DND-41 (cell line): ENCODE data around the gene KATNAL2.

Source experiments
- CTCF ChIP-seq: IDR thresholded peaks from 2 replicates; pipeline ENCODE4 v1.5.1; 2012; ENCODE audit warnings: borderline replicate concordance, low read length, moderate library complexity, mild to moderate bottlenecking; ENCODE audit not compliant: poor library complexity, severe bottlenecking; ENCODE audit errors: extremely low read depth
- EZH2 ChIP-seq: IDR thresholded peaks from 3 replicates; pipeline ENCODE4 v1.6.1; 2012; ENCODE audit warnings: borderline replicate concordance, low read depth, mild to moderate bottlenecking, moderate library complexity, low read length, inconsistent platforms; ENCODE audit not compliant: severe bottlenecking

- no peak for TF ChIP-seq CTCF
- no peak for TF ChIP-seq EZH2
Observed at GRCh38 chr18:47151439-47151838, 234.0 kb downstream of the KATNAL2 start.
